Esophagus mucosa (tissue), 1 donor: ENCODE results near the gene BRD4. TPM values are rescaled to one million over a fixed set of nuclear protein-coding genes. Genes with fewer than 3 reads are reported as not detected.
A peak's percentile ranks its signal among the peaks of the same experiment; 100 is the strongest.

ENCODE experiments used
- ATAC-seq: fragments of 200-7000 bp; cut with Tn5 transposase; one replicate; pipeline ENCODE4 v1.9.1; 2020
- total RNA-seq: library from RNA; stranded (reverse); gene quantifications from one replicate; pipeline ENCODE4 v1.2.4, GENCODE V29; 2023
- donor health status: DM: yes; HTN: yes; CAD: no.

Gene BRD4
- total RNA-seq, 1 donor from 2014 or later: 55.1 TPM

- ATAC-seq: no peak
Observed at GRCh38 chr19:15247107-15248014, 85.0 kb downstream of the BRD4 start.

GRCh38 chr19:15246198-15246481, 86.2 kb downstream of the BRD4 start:
- ATAC-seq: no peak

- no peak for ATAC-seq
Observed at GRCh38 chr19:15245370-15246197, 86.8 kb downstream of the BRD4 start.

GRCh38 chr19:15244808-15245207, 87.5 kb downstream of the BRD4 start:
- no peak for ATAC-seq

- no peak for ATAC-seq
Observed at GRCh38 chr19:15244106-15244803, 88.1 kb downstream of the BRD4 start.

GRCh38 chr19:15243236-15243957, 88.9 kb downstream of the BRD4 start:
- no peak for ATAC-seq

GRCh38 chr19:15241259-15241910, 91.0 kb downstream of the BRD4 start:
- ATAC-seq: no peak

- no peak for ATAC-seq
Observed at GRCh38 chr19:15240515-15240914, 91.8 kb downstream of the BRD4 start.

GRCh38 chr19:15239337-15239949, 92.9 kb downstream of the BRD4 start:
- no peak for ATAC-seq

GRCh38 chr19:15238639-15239155, 93.6 kb downstream of the BRD4 start:
- no peak for ATAC-seq

- ATAC-seq: no peak
Observed at GRCh38 chr19:15237759-15238638, 94.3 kb downstream of the BRD4 start.

- no peak for ATAC-seq
Observed at GRCh38 chr19:15236886-15237285, 95.5 kb downstream of the BRD4 start.

GRCh38 chr19:15235781-15236180, 96.6 kb downstream of the BRD4 start:
- ATAC-seq: no peak

GRCh38 chr19:15234431-15235130, 97.8 kb downstream of the BRD4 start:
- no peak for ATAC-seq

- peak; percentile 83 for ATAC-seq
Observed at GRCh38 chr19:15231271-15231670, 101.1 kb downstream of the BRD4 start.

GRCh38 chr19:15227261-15227660, 105.1 kb downstream of the BRD4 start:
- no peak for ATAC-seq

- ATAC-seq: no peak
Observed at GRCh38 chr19:15225760-15226159, 106.6 kb downstream of the BRD4 start.

GRCh38 chr19:15223649-15224361, 108.5 kb downstream of the BRD4 start:
- ATAC-seq: peak; percentile 7
